K562 (cell line): ENCODE measurements around the gene BTBD17. TPM values are rescaled to one million over a fixed set of nuclear protein-coding genes. Genes with fewer than 3 reads are reported as not detected.

Source experiments
- ATAC-seq: fragments of 200-7000 bp; cut with Tn5 transposase; 3 replicates; pipeline ENCODE4 v1.9.1; 2020; ENCODE audit warnings: moderate library complexity
- BruUV-seq: library from RNA; stranded (reverse); fragments of 400-500 nt; replicated peaks from 2 replicates; lab custom pipeline; 2021; lab: Mats Ljungman, UMichigan
- CTCF ChIA-PET: fragments of 300-600 bp; formaldehyde crosslinking; extraction: SDS; loops from one replicate; lab custom pipeline; 2021; ENCODE audit warnings: low intra/inter-chr PET ratio; lab: Yijun Ruan, JAX
- POLR2A ChIA-PET: fragments of 300-600, 350-650 bp; sonication (Branson Sonifier 250); formaldehyde crosslinking; extraction: SDS; loops from one replicate; lab custom pipeline; 2021; ENCODE audit warnings: antibody characterized with exemption, inconsistent platforms; lab: Yijun Ruan, JAX
- DNase-seq, 4 experiments: peaks; one replicate each; pipeline versions ENCODE4 v3.0.0 to v3.0.0-alpha.2; 2011 to 2018; ENCODE audit warnings: low spot score in 3 of 4, mixed read lengths in 3 of 4; ENCODE audit errors: extremely low read depth in 1 of 4
- FAIRE-seq: peaks from 2 replicates; lab custom pipeline; 2011; peaks lifted over from hg19 to GRCh38; lab: Jason Lieb, UNC
- H2AFZ ChIP-seq: 2 replicates; pipeline ENCODE4 v1.6.0; 2011; ENCODE audit warnings: low read depth, low read length, control low read depth, inconsistent platforms
- H3K27ac ChIP-seq: fragments of 200-600 bp; 3 replicates; pipeline ENCODE4 v1.8.0; 2011; ENCODE audit warnings: low read depth, mild to moderate bottlenecking, control low read depth, inconsistent platforms, low read length, moderate library complexity, mixed read lengths; ENCODE audit errors: extremely low read depth
- H3K27me3 ChIP-seq, 2 experiments: fragments of 300-600 bp in 1 of 2; 2 replicates in 1 of 2; 3 replicates in 1 of 2; pipeline versions ENCODE4 v1.6.0 to v1.8.0; 2011; ENCODE audit warnings: inconsistent platforms in 2 of 2, low read length in 2 of 2, mild to moderate bottlenecking in 1 of 2, mixed read lengths in 1 of 2, moderate library complexity in 1 of 2; ENCODE audit not compliant: control insufficient read depth in 2 of 2, insufficient read depth in 2 of 2
- H3K36me3 ChIP-seq: fragments of 300-600 bp; 3 replicates; pipeline ENCODE4 v1.8.0; 2011; ENCODE audit warnings: mild to moderate bottlenecking, low read length, inconsistent platforms; ENCODE audit not compliant: control insufficient read depth, insufficient read depth
- H3K4me1 ChIP-seq, 2 experiments: fragments of 200-600 bp in 1 of 2; replicated peaks in 1 of 2; 2 replicates in 1 of 2; 3 replicates in 1 of 2; pipeline versions ENCODE4 v1.5.1 to v1.8.0; 2011; ENCODE audit warnings: inconsistent platforms in 2 of 2, low read length in 2 of 2, mild to moderate bottlenecking in 1 of 2, mixed read lengths in 1 of 2, moderate library complexity in 1 of 2; ENCODE audit not compliant: control insufficient read depth in 2 of 2, insufficient read depth in 2 of 2
- H3K4me2 ChIP-seq: 2 replicates; pipeline ENCODE4 v1.6.1; 2011; ENCODE audit warnings: low read length, control low read depth, inconsistent platforms, mixed read lengths; ENCODE audit not compliant: insufficient read depth
- H3K4me3 ChIP-seq: fragments of 200-600 bp; sonication (generic), shearing (Covaris generic); 2 replicates; pipeline ENCODE4 v1.5.1; 2016; ENCODE audit warnings: control low read depth, inconsistent platforms
- H3K79me2 ChIP-seq: fragments of 200-600 bp; 3 replicates; pipeline ENCODE4 v1.8.0; 2011; ENCODE audit warnings: low read length, inconsistent platforms; ENCODE audit not compliant: control insufficient read depth, insufficient read depth
- H3K9ac ChIP-seq, 2 experiments: 2 replicates each; pipeline versions ENCODE4 v1.6.0 to v1.6.1; 2011; ENCODE audit warnings: low read depth in 2 of 2, low read length in 2 of 2, control low read depth in 1 of 2, inconsistent platforms in 1 of 2, mild to moderate bottlenecking in 1 of 2, mixed read lengths in 1 of 2; ENCODE audit not compliant: insufficient read depth in 1 of 2
- H3K9me1 ChIP-seq: one replicate; pipeline ENCODE4 v1.6.0; 2011; ENCODE audit warnings: inconsistent platforms, mild to moderate bottlenecking, low read length, moderate library complexity; ENCODE audit not compliant: control insufficient read depth, insufficient read depth
- H3K9me3 ChIP-seq: replicated peaks from 2 replicates; pipeline ENCODE4 v1.5.1; 2011; ENCODE audit warnings: low read depth, low read length, inconsistent platforms; ENCODE audit not compliant: control insufficient read depth, insufficient read depth
- H4K20me1 ChIP-seq: replicated peaks from 2 replicates; pipeline ENCODE4 v1.6.1; 2011; ENCODE audit warnings: low read length, inconsistent platforms, mixed read lengths; ENCODE audit not compliant: control insufficient read depth, insufficient read depth
- CBFA2T2 ChIP-seq: fragments of 450-650 bp; conservative IDR thresholded peaks from 2 replicates; pipeline ENCODE4 v1.6.1; 2017; ENCODE audit warnings: mild to moderate bottlenecking
- GABPB1 ChIP-seq: sonication (generic); formaldehyde crosslinking; IDR thresholded peaks from 2 replicates; pipeline ENCODE4 v1.8.0; 2022; ENCODE audit warnings: mild to moderate bottlenecking, missing genetic modification reagents
- GTF3C2 ChIP-seq: IDR thresholded peaks from 3 replicates; pipeline ENCODE4 v1.6.1; 2011; ENCODE audit warnings: borderline replicate concordance, mild to moderate bottlenecking, moderate library complexity; ENCODE audit not compliant: insufficient read length; ENCODE audit errors: extremely low read depth
- KDM4B ChIP-seq, 2 experiments: fragments of 450-650 bp in 1 of 2; sonication (generic) in 1 of 2; IDR thresholded peaks; 2 replicates each; pipeline ENCODE4 v1.6.1; 2016 to 2017; ENCODE audit warnings: borderline replicate concordance in 2 of 2, antibody characterized with exemption in 1 of 2, low read depth in 1 of 2, mild to moderate bottlenecking in 1 of 2
- MAX ChIP-seq: sonication (generic); formaldehyde crosslinking; IDR thresholded peaks from 2 replicates; pipeline ENCODE4 v1.9.0; 2022; ENCODE audit warnings: mild to moderate bottlenecking, missing genetic modification reagents
- THAP12 ChIP-seq: fragments of 250-450 bp; sonication (Bioruptor Pico); IDR thresholded peaks from 2 replicates; pipeline ENCODE4 v1.9.0; 2021; ENCODE audit warnings: mild to moderate bottlenecking, inconsistent platforms
- ZNF551 ChIP-seq: fragments of 250-450 bp; sonication (Bioruptor Pico); IDR thresholded peaks from 2 replicates; pipeline ENCODE4 v1.5.0; 2021; ENCODE audit warnings: mild to moderate bottlenecking, moderate library complexity
- ZNF699 ChIP-seq: fragments of 250-450 bp; sonication (Bioruptor Pico); IDR thresholded peaks from 2 replicates; pipeline ENCODE4 v1.8.0; 2021; ENCODE audit warnings: mild to moderate bottlenecking, moderate library complexity; ENCODE audit not compliant: insufficient replicate concordance
- WGBS: fragments of 100-300 bp; shearing (Covaris generic); methylation state at CpG from one replicate; pipeline ENCODE4 v1.1.6; 2016; ENCODE audit warnings: low coverage, mixed read lengths; ENCODE audit not compliant: insufficient coverage; ENCODE audit errors: missing lambda C conversion rate; 5-methylcytosine and 5-hydroxymethylcytosine counted together
- in situ Hi-C: fragments of 300-500 bp; cut with MboI; formaldehyde crosslinking; loops from 4 replicates; pipeline ENCODE4 v1.15.0; 2018; ENCODE audit warnings: inconsistent platforms, mixed read lengths
- intact Hi-C: fragments of 100-400 bp; cut with micrococcal nuclease; formaldehyde crosslinking; loops from 2 replicates; pipeline ENCODE4 v1.14.2; 2022
- polyA plus RNA-seq, 8 experiments: library from polyadenylated mRNA; depleted of rRNA in 4 of 8; stranded (reverse) in 5 of 8; unstranded in 3 of 8; fragments of >200 nt; fragmentation: Nextera tagmentation in 2 of 8; fragmentation: Illumina TruSeq in 1 of 8; extraction: Ambion mirVana in 2 of 8; extraction: Trizol in 1 of 8; gene quantifications; 2 replicates each; pipeline versions ENCODE4 v1.2.1 to v1.2.3, GENCODE V29; 2011 to 2014; ENCODE audit warnings: inconsistent platforms in 1 of 8, missing spikeins in 1 of 8
- total RNA-seq, 7 experiments: library from RNA; depleted of rRNA in 6 of 7; stranded (reverse); fragments of >200 nt in 6 of 7; fragmentation: Illumina TruSeq in 2 of 7; extraction: Trizol in 2 of 7; gene quantifications; 2 replicates each; pipeline versions ENCODE4 v1.2.1 to v1.2.3, GENCODE V29; 2011 to 2021; ENCODE audit warnings: low replicate concordance in 1 of 7
- TF ChIP-seq, protein P1 (sequence below): sonication (generic); IDR thresholded peaks from 2 replicates; pipeline ENCODE4 v1.6.1; 2016
- TF ChIP-seq, protein P2 (sequence below): sonication (generic); formaldehyde crosslinking; IDR thresholded peaks from 2 replicates; pipeline ENCODE4 v1.8.0; 2022; ENCODE audit warnings: mild to moderate bottlenecking, low read depth, missing genetic modification reagents
- TF ChIP-seq, protein P3 (sequence below): fragments of 450-650 bp; formaldehyde crosslinking; IDR thresholded peaks from 2 replicates; pipeline ENCODE4 v1.4.0; 2020; ENCODE audit warnings: mild to moderate bottlenecking, mixed read lengths

Gene BTBD17
- total and polyA plus RNA-seq, 9 of the 15 experiments (the other 6 are each of a cell fraction or from before 2014, with no cell fraction given): not detected

DNA sequence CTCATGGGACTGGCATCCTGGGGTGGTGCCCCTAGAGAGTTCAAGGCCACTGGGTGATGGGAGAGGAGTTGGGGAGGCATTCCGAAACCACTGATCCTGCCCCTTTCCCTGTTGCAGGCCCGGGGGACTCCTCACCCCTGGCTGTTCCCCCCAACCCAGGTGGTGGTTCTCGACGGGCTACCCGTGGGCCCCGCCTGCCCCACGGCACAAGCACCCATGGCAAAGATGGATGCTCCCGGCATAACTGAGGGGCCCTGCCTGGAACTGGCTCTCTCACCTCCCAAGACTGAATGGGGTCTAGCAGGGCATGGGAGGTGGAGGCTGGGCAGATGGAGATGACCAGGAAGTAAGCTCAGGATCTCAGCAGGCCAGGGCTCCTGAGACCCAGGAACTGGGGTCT is 6.6 kb downstream of the BTBD17 start:
- peaks cover 0 to 40% of the 10 kb centered on the region in 2 experiments; a peak in 2 of 5 replicates for H3K4me1 ChIP-seq
- no peak for FAIRE-seq
- H3K36me3 ChIP-seq: no peaks in the 10 kb centered on the region
- CTCF ChIA-PET: interaction anchor here (1.9 kb wide), 1 partner anchor 55 kb away, joined by 21 read pairs; no protein-coding TSS in a partner anchor
- TF ChIP-seq, protein P1, sequence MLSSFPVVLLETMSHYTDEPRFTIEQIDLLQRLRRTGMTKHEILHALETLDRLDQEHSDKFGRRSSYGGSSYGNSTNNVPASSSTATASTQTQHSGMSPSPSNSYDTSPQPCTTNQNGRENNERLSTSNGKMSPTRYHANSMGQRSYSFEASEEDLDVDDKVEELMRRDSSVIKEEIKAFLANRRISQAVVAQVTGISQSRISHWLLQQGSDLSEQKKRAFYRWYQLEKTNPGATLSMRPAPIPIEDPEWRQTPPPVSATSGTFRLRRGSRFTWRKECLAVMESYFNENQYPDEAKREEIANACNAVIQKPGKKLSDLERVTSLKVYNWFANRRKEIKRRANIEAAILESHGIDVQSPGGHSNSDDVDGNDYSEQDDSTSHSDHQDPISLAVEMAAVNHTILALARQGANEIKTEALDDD: no peak
- TF ChIP-seq GTF3C2 (no peak), KDM4B (IDR thresholded peaks at IDR 0.05; ENCODE audit: borderline replicate concordance in 2 of 2, low read depth in 1 of 2) (no peak), CBFA2T2 (no peak), THAP12 (CRISPR knock-in tag) (no peak), ZNF551 (no peak), MAX (CRISPR knock-in tag) (no peak), ZNF699 (CRISPR knock-in tag) (no peak), GABPB1 (CRISPR knock-in tag) (no peak)
- TF ChIP-seq, protein P2, sequence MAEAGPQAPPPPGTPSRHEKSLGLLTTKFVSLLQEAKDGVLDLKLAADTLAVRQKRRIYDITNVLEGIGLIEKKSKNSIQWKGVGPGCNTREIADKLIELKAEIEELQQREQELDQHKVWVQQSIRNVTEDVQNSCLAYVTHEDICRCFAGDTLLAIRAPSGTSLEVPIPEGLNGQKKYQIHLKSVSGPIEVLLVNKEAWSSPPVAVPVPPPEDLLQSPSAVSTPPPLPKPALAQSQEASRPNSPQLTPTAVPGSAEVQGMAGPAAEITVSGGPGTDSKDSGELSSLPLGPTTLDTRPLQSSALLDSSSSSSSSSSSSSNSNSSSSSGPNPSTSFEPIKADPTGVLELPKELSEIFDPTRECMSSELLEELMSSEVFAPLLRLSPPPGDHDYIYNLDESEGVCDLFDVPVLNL (CRISPR knock-in tag): no peak
- TF ChIP-seq, protein P3, sequence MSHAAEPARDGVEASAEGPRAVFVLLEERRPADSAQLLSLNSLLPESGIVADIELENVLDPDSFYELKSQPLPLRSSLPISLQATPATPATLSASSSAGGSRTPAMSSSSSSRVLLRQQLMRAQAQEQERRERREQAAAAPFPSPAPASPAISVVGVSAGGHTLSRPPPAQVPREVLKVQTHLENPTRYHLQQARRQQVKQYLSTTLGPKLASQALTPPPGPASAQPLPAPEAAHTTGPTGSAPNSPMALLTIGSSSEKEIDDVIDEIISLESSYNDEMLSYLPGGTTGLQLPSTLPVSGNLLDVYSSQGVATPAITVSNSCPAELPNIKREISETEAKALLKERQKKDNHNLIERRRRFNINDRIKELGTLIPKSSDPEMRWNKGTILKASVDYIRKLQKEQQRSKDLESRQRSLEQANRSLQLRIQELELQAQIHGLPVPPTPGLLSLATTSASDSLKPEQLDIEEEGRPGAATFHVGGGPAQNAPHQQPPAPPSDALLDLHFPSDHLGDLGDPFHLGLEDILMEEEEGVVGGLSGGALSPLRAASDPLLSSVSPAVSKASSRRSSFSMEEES (CRISPR knock-in tag): no peak
- no peak overlapping the region for H3K27ac ChIP-seq
- no peak overlapping the region for H3K9ac ChIP-seq
- no peaks in the 10 kb centered on the region for H3K9me1 ChIP-seq
- no TSS peak for BruUV-seq
- H4K20me1 ChIP-seq: peaks cover 5% of the 10 kb centered on the region; the same call in 1 of the 2 replicates
- H3K4me2 ChIP-seq: no peak overlapping the region
- intact Hi-C loops: no loop called here
- POLR2A ChIA-PET: interaction anchor here (0.6 kb wide), 1 partner anchor 144 kb away, joined by 3 read pairs; no protein-coding TSS in a partner anchor
- 2% methylated on average over 6 of the region's 8 CpGs for WGBS
- no peaks in the 10 kb centered on the region for H3K9me3 ChIP-seq
- in situ Hi-C loops: no loop called here
- no peak for ATAC-seq
- H3K79me2 ChIP-seq: no peaks in the 10 kb centered on the region
- DNase-seq: no peak
- H2AFZ ChIP-seq: no peak overlapping the region
- no peak overlapping the region for H3K4me3 ChIP-seq
- H3K27me3 ChIP-seq: peaks cover 20 to 77% of the 10 kb centered on the region in 2 experiments; a peak in 4 of 5 replicates
